ENCODE data around the gene PLD1.

DNA sequence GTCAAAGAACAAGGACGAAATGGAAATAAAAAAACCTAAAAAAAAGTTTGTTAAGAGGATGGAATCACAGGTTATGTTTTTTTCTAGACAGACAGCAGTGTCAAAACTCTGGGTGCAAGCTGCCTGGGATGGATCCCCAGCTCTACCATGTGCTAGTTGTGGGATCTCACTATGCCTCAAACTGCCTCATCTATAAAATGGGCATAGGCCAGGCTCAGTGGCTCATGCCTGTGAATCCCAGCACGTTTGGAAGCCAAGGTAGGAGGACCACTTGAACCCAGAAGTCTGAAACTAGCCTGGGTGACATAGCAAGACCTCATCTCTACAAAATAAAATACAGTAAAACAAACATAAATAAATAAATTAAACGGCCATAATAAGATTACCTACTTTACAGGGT, 4.6 kb downstream of the PLD1 start:
- TF ChIP-seq, protein P1, sequence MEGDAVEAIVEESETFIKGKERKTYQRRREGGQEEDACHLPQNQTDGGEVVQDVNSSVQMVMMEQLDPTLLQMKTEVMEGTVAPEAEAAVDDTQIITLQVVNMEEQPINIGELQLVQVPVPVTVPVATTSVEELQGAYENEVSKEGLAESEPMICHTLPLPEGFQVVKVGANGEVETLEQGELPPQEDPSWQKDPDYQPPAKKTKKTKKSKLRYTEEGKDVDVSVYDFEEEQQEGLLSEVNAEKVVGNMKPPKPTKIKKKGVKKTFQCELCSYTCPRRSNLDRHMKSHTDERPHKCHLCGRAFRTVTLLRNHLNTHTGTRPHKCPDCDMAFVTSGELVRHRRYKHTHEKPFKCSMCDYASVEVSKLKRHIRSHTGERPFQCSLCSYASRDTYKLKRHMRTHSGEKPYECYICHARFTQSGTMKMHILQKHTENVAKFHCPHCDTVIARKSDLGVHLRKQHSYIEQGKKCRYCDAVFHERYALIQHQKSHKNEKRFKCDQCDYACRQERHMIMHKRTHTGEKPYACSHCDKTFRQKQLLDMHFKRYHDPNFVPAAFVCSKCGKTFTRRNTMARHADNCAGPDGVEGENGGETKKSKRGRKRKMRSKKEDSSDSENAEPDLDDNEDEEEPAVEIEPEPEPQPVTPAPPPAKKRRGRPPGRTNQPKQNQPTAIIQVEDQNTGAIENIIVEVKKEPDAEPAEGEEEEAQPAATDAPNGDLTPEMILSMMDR (IDR thresholded peaks at IDR 0.05) = no peak
- TF ChIP-seq POLR2A (IDR thresholded peaks at IDR 0.05) (no peak), EP300 (IDR thresholded peaks at IDR 0.05) (no peak)
